Hypothalamus (tissue), 51 donors: ENCODE data around the gene QRSL1.
"Not testable (repeated sequence)": the region's sequence is repeated elsewhere in the genome, so short reads cannot be mapped to it uniquely, and the experiment has no call there.

Source experiments
- DNase-seq, 51 donors: peaks; one replicate each; lab custom pipeline; 2025; lab: John Stamatoyannopoulos, UW

The QRSL1 gene

DNA sequence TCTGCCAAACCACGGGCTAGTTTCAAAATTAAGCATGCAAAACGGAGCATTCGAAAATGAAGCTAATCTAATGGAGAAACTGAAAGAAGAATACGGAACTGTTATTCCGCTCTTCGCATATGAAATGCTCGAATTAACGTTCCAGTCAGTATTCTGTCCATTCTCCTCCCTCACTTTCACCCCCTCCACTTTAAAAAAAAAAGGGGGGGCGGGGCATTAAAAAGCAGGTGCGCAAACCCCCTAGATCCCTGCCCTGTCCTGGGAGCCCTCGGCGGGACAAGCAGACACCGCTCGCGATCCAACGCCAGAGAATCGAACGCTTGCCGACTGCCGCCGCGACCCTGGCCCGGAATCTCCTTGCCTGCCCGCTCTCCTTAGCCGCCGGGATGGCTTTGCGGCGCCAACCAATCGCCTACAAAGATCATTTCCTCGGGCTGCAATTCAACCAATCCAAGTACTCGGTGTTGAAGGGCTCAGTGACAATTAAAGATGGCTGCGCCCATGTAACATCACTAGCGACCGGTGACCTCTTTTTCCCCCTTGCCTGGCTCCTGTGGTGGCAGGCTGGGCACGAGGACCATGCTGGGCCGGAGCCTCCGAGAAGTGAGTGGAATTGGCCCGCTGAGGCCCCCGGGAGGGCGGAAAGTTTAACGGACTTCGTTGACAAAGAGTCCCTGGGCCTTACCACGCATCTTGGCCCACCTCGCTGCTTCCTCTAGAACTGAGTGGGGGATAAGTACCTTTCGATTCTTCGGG is at the start of gene QRSL1, which contains the start of gene RTN4IP1:
Gene QRSL1 (plus strand): TSS at position 476 of the 756 bp plus-strand sequence. CDS start 104 bp downstream, at position 580.
Gene RTN4IP1 (minus strand): TSS at position 396 of the 756 bp plus-strand sequence. CDS start 477 bp downstream, outside the sequence.
- DNase-seq: peak; percentile 38 to 94 (median 76)

GRCh38 chr6:106581468-106581867 is 47.9 kb upstream of the QRSL1 start:
- no peak for DNase-seq

- no peak for DNase-seq
Observed at GRCh38 chr6:106586815-106587415, 42.5 kb upstream of the QRSL1 start.

GRCh38 chr6:106588937-106589336 is 40.4 kb upstream of the QRSL1 start:
- DNase-seq: not testable (repeated sequence)

DNA sequence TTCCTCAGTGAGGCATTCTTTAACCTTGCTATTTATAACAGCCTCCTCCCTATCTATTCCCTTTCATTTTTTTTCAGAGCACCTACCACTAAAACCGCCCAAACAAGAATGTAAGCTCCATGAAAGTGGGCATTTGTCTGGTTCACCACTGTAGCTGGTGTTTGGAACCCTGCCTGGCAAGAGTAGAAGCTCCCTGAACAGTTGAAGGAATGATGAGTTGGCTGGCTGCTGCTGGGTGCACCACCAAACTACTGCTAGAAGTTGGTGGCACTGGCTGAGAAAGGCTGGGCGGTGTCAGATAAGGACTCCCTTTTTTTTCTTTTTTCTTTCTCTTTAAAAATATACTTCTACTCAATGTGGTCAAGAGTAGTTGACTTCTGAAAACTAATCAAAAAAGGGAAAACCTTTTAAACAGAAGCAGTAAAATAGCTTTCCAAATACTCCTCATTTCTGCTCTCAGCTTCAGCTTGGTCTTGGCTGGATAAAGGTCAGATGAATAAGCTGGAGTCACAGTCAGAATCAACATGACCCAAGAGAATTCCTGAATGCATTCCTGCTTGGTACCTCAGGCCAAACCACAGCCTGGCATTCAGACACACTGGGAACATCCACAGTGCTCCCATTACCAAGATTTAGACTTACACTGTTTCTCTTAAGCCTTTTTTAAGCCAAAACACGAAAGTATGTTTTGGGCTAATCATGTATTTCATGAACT is 38.1 kb upstream of the QRSL1 start:
- DNase-seq: no peak

DNA sequence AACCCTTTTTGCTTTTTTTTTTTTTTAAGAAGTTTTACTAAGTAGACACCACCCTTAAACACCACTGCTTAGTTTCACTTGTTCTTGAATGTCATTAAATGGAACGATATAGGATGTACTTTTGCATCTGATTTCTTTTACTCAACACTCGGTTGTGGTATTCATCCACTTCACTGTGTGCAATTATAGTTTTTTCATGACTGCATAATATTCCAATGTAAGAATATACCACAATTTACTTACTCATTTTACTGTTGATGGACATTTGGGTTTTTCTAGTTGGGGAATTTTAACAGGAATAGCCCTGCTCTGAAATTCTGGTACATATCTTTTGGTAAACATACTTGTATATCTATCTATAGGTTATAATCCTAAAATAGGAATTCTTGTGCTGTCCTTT is 29.9 kb upstream of the QRSL1 start:
- no peak for DNase-seq

- DNase-seq: no peak
Observed at GRCh38 chr6:106600329-106600728, 29.0 kb upstream of the QRSL1 start.

GRCh38 chr6:106608080-106608668 is 21.2 kb upstream of the QRSL1 start:
- DNase-seq: no peak

- no peak for DNase-seq
Observed at GRCh38 chr6:106609699-106610098, 19.7 kb upstream of the QRSL1 start.

DNA sequence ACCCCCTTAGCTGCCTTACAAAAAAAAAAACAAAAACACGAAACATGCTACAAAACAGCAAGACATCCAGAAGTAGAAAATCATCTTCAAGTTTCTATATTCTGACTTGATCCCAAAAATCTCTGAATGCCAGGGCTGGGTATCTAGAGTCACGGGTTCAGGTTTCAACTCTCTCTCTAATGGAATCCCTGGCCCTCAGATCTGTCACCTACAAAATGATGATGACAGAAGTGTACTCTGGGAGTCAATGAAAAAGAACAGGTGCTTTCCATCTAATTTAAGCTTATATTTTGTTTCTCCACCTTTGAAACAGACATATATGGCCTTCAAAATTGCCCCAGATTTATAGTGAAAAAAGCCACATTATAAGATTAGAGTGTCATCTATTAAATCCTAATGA is 18.3 kb upstream of the QRSL1 start:
- no peak for DNase-seq

DNA sequence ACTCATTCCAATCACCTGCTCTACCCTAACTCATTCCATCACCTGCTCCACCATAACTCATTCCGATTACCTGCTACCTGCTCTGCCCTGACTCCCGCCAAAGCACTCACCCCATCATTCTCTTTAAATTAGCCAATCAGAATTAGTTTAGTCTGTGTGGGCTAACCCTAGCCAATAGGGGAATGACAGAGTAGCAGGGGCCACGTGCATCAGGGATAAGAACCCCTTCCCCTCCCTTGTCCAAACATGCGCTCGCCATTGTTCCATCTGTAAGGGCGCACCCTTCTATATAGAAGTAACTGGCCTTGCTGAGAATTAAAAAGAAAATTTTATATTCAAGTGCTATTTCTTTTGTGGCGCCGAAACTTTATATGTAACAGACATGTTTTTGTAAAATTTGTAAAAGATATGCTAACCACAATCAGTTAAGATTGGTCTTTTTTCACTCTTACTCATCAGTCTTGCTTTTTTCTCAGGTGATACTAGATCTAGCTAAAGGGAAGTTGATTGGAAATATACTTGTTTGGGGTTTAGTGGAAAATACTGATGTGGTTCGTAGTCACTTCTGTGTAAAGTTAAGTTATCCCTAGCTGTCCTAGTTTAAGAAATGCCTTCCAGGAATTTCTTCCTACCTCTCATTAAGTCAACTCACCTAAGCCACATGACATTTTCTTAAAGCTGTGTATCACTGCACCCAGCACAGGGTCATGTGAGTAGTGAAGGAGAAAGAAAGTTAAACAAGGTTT is 16.5 kb upstream of the QRSL1 start:
- DNase-seq: no peak

DNA sequence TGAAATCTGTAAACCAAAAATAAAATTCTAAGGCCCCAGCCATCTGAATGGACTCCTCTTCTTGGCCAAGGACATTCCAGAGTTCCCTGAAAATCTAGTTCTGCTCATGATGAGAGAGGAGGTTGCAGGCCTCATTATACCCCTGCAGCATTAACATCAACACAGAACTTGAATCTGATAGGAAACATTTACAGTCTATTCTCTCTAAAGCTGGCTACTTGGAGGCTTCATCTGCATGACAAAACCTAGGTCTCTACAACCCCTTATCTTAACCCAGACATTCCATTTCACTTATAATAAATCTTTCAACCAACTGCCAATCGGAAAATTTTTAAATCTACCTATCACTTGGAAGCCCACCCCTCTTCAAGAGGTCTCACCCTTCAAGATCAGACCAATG is 15.8 kb upstream of the QRSL1 start:
- DNase-seq: no peak

- no peak for DNase-seq
Observed at GRCh38 chr6:106614166-106614565, 15.2 kb upstream of the QRSL1 start.

- no peak for DNase-seq
Observed at GRCh38 chr6:106614592-106615257, 14.7 kb upstream of the QRSL1 start.

GRCh38 chr6:106617302-106617701 is 12.1 kb upstream of the QRSL1 start:
- DNase-seq: no peak

DNA sequence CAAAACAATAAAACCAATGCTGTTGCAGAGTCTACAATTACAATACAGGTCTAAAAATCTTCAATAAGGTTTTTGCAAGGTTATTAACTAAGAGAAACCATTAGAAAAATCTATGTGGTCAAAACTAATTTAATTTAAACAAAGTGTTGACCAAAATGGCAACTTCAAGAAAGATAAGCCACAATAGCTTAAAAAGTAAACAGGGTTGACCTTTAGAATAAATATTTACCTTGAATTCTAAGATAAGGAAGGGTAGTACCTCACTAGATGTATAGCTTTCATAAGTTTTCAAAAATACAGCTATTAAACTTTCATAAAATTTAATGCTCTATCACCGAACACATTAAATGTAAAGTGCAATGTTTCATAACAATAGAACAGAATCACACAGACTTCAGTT is 11.5 kb upstream of the QRSL1 start:
- no peak for DNase-seq

GRCh38 chr6:106618324-106618723 is 11.1 kb upstream of the QRSL1 start:
- no peak for DNase-seq

DNA sequence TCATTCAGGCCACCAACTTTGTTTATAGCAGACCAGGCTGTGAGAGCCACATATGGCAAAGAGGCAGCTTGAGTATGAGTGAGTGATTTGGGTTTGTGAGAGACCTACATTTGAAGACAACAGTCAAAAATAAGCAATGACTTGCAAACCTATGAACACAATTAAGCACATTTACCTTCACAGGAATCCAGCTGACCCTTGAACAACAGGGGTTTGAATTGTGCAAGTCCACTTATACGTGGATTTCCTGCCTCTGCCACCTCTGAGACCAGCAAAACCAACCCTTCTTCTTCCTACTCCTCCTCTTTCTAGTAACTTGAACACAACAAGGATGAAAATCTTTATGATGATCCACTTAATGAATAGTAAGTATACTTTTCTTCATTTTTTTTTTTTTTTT is 10.2 kb upstream of the QRSL1 start:
- DNase-seq: no peak

- no peak for DNase-seq
Observed at GRCh38 chr6:106620931-106621672, 8.3 kb upstream of the QRSL1 start.
